Adrenal gland (tissue), 12 donors: ENCODE results near the gene PLPPR5. TPM values are rescaled to one million over a fixed set of nuclear protein-coding genes. Genes with fewer than 3 reads are reported as not detected.

Source experiments
- DNase-seq, 7 donors: peaks; one replicate each; pipeline ENCODE4 v3.0.0-alpha.2; 2019 to 2020
- H3K27ac ChIP-seq, 5 donors: fragments of 200-600 bp; sonication (generic) in 4 of 5; 1 replicate in 3 of 5; 2 replicates in 2 of 5; pipeline versions ENCODE4 v1.5.1 to v1.8.0; 2016 to 2020; ENCODE audit warnings: mild to moderate bottlenecking in 1 of 5
- H3K27me3 ChIP-seq: fragments of 200-600 bp; 2 replicates; pipeline ENCODE4 v1.8.0; 2021
- H3K36me3 ChIP-seq, 2 donors: fragments of 200-600 bp; replicated peaks in 1 of 2; 1 replicate in 1 of 2; 2 replicates in 1 of 2; pipeline versions ENCODE4 v1.5.1 to v1.8.0; 2018 to 2022
- H3K4me1 ChIP-seq, 2 donors: fragments of 200-600 bp; replicated peaks in 1 of 2; 1 replicate in 1 of 2; 2 replicates in 1 of 2; pipeline versions ENCODE4 v1.5.1 to v1.8.0; 2018 to 2021
- H3K4me3 ChIP-seq, 4 donors: fragments of 200-600 bp; sonication (generic) in 3 of 4; one replicate each; pipeline ENCODE4 v1.5.1; 2016 to 2018
- H3K9me3 ChIP-seq, 3 donors: fragments of 200-600 bp; sonication (generic) in 1 of 3; replicated peaks in 1 of 3; 1 replicate in 2 of 3; 2 replicates in 1 of 3; pipeline versions ENCODE4 v1.5.1 to v1.8.0; 2016 to 2021
- CTCF ChIP-seq, 6 experiments: fragments of 450-650 bp in 4 of 6; fragments of 200-600 bp in 2 of 6; sonication (generic) in 1 of 6; IDR thresholded peaks; 1 replicate in 5 of 6; 2 replicates in 1 of 6; pipeline versions ENCODE4 v1.5.1 to v1.8.0; 2016 to 2021; ENCODE audit warnings: antibody characterized with exemption in 6 of 6, mild to moderate bottlenecking in 2 of 6, moderate library complexity in 1 of 6
- POLR2A ChIP-seq, 2 donors: fragments of 450-650 bp; IDR thresholded peaks; one replicate each; pipeline ENCODE4 v1.6.1; 2017; ENCODE audit warnings: antibody characterized with exemption in 2 of 2, mild to moderate bottlenecking in 2 of 2, moderate library complexity in 1 of 2
- WGBS, 4 donors: extraction: QIAGEN DNeasy Blood & Tissue Kit in 2 of 4; methylation state at CpG; one replicate each; pipeline versions ENCODE4 v1.1.5 to v1.1.7; 2013 to 2017; 5-methylcytosine and 5-hydroxymethylcytosine counted together
- intact Hi-C, 2 donors: fragments of 100-400 bp; cut with DNase I; formaldehyde crosslinking; loops; one replicate each; pipeline versions ENCODE4 v1.14.1 to v1.15.0; 2022 to 2023
- polyA plus RNA-seq, 3 donors: library from polyadenylated mRNA; stranded (reverse); fragments of 200-250 nt in 2 of 3; fragments of 350-450 nt in 1 of 3; fragmentation: Illumina TruSeq in 1 of 3; extraction: RNeasy Lipid Tissue Mini Kit (QIAGEN cat#74804) in 1 of 3; gene quantifications; one replicate each; pipeline ENCODE4 v1.2.3, GENCODE V29; 2013 to 2014
- total RNA-seq, 9 donors: library from RNA; depleted of rRNA in 4 of 9; stranded (reverse); fragments of >200 nt in 4 of 9; fragments of 120-200 nt in 1 of 9; fragmentation: NEBNext Ultra II Directional in 1 of 9; extraction: Animal tissue kit (Norgen Biotek cat#: 25700) in 1 of 9; gene quantifications; one replicate each; pipeline versions ENCODE4 v1.1.0 to v1.2.4, GENCODE V29; 2013 to 2023
- donor health status: healthy with polysubstance abuse.
- donor health status: Bipolar disorder and iron deficiency.
- donor health status: DM: yes; HTN: yes; CAD: no.
- donor health status: DM: no; HTN: no; CAD: no.
- donor health status: DM: no; HTN: no; CAD: no.
- donor health status: DM: yes; HTN: yes; CAD: no.

PLPPR5 gene
- total and polyA plus RNA-seq, 12 donors = 0.10 to 0.86 (median 0.37) TPM; not detected in 6

DNA sequence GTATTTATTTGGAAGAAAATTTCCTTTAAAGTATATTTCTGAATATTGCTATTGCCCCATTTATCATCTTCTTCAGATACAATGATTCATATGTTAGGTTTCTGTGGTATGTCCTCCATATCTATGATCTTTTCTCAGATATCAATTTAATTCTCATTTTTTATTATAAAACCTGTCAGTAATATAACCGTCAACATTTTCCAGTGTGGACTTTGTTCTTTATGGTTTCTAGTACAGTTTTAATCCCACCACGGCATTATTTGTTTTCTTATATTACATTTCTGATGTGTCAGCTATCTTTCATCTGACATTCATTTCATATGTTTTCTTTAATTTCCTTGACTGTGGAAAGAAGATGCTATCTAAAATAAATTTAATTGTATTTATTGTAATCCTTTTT, 97.9 kb downstream of the PLPPR5 start:
- no peak for DNase-seq
- Histone ChIP-seq H3K4me3 (no peak overlapping the region), H3K27me3 (no peaks in the 10 kb centered on the region), H3K27ac (no peak overlapping the region), H3K36me3 (no peaks in the 10 kb centered on the region), H3K4me1 (no peaks in the 10 kb centered on the region), H3K9me3 (no peaks in the 10 kb centered on the region)
- TF ChIP-seq POLR2A (IDR thresholded peaks at IDR 0.05) (no peak), CTCF (IDR thresholded peaks at IDR 0.05) (no peak)
- WGBS, 4 donors = 51 to 87% (median 58%) methylated on average over 2 of the region's 2 CpGs
- intact Hi-C loops = no loop called here

- H3K36me3 ChIP-seq = no peaks in the 10 kb centered on the region
- H3K27ac ChIP-seq = no peak overlapping the region
- no peaks in the 10 kb centered on the region for H3K27me3 ChIP-seq
- TF ChIP-seq POLR2A (IDR thresholded peaks at IDR 0.05) (no peak), CTCF (IDR thresholded peaks at IDR 0.05) (no peak)
- no peaks in the 10 kb centered on the region for H3K9me3 ChIP-seq
- H3K4me3 ChIP-seq = no peak overlapping the region
- no peak for DNase-seq
- no peaks in the 10 kb centered on the region for H3K4me1 ChIP-seq
- WGBS, 4 donors = 77 to 83% (median 81%) methylated on average over 3 of the region's 3 CpGs
- intact Hi-C loops = no loop called here
Observed at GRCh38 chr1:98906361-98906760, 98.3 kb downstream of the PLPPR5 start.

DNA sequence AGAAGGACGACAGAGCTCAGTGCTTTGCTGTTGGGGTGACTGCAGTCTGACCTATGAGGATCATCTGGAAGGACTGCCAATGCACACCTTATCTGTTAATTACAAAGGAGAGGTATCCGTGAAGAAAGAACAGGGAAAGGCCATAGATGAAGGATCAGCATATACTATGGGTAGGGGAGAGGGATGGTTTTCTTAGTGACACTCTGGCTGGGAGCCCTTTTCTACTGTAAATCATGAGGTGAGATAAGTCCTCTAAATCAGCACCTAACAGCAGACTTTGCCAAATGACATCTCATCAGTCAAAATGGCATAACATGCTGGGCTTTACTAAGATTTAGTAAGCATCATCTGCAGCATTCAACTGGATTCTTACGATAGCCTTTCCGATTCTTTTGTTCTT, 100.0 kb downstream of the PLPPR5 start:
- intact Hi-C loops = no loop called here
- H3K27ac ChIP-seq = no peak overlapping the region
- WGBS, 4 donors = 73 to 81% (median 76%) methylated on average over 4 of the region's 4 CpGs

GRCh38 chr1:98903726-98904125, 100.9 kb downstream of the PLPPR5 start:
- no peaks in the 10 kb centered on the region for H3K36me3 ChIP-seq
- no peak for DNase-seq
- intact Hi-C loops = no loop called here
- H3K27ac ChIP-seq = no peak overlapping the region
- 69 to 90% (median 72%) methylated on average over 1 of the region's 1 CpG for WGBS, 4 donors
- no peaks in the 10 kb centered on the region for H3K27me3 ChIP-seq
- H3K4me3 ChIP-seq = no peak overlapping the region
- no peaks in the 10 kb centered on the region for H3K4me1 ChIP-seq
- H3K9me3 ChIP-seq = no peaks in the 10 kb centered on the region
- TF ChIP-seq CTCF (IDR thresholded peaks at IDR 0.05) = no peak
- no peak for TF ChIP-seq POLR2A (IDR thresholded peaks at IDR 0.05)

More for the DNA sequence above, 100.0 kb downstream of the PLPPR5 start:
- Histone ChIP-seq H3K36me3 (no peaks in the 10 kb centered on the region), H3K4me3 (no peak overlapping the region), H3K9me3 (no peaks in the 10 kb centered on the region), H3K27me3 (no peaks in the 10 kb centered on the region), H3K4me1 (no peaks in the 10 kb centered on the region)
- TF ChIP-seq CTCF (IDR thresholded peaks at IDR 0.05) (no peak), POLR2A (IDR thresholded peaks at IDR 0.05) (no peak)
- no peak for DNase-seq
